HepG2 (cell line): ENCODE data around the gene NEIL1. TPM values are rescaled to one million over a fixed set of nuclear protein-coding genes. Genes with fewer than 3 reads are reported as not detected.

Source experiments
- CHCHD3 ChIP-seq: sonication (generic); formaldehyde crosslinking; IDR thresholded peaks from 2 replicates; pipeline ENCODE4 v1.8.0; 2022; ENCODE audit warnings: mild to moderate bottlenecking, missing genetic modification reagents, moderate library complexity
- GATA4 ChIP-seq: sonication (generic); IDR thresholded peaks from 2 replicates; pipeline ENCODE4 v1.6.1; 2016; ENCODE audit warnings: antibody characterized with exemption, low read depth, borderline replicate concordance
- HES4 ChIP-seq: sonication (generic); formaldehyde crosslinking; IDR thresholded peaks from 2 replicates; pipeline ENCODE4 v1.9.0; 2021; ENCODE audit warnings: mild to moderate bottlenecking, missing genetic modification reagents, borderline replicate concordance
- KAT8 ChIP-seq: IDR thresholded peaks from 2 replicates; pipeline ENCODE4 v1.6.1; 2016; ENCODE audit warnings: missing genetic modification reagents, missing compliant biosample characterization
- NFE2 ChIP-seq: sonication (generic); formaldehyde crosslinking; IDR thresholded peaks from 2 replicates; pipeline ENCODE4 v1.4.0; 2020; ENCODE audit warnings: missing genetic modification reagents
- SALL2 ChIP-seq: sonication (generic); formaldehyde crosslinking; IDR thresholded peaks from 2 replicates; pipeline ENCODE4 v1.8.1; 2023; ENCODE audit warnings: mild to moderate bottlenecking, missing genetic modification reagents, inconsistent platforms
- SRY ChIP-seq: sonication (generic); formaldehyde crosslinking; IDR thresholded peaks from 2 replicates; pipeline ENCODE4 v1.8.0; 2022; ENCODE audit warnings: mild to moderate bottlenecking, missing genetic modification reagents
- TEAD3 ChIP-seq: optimal IDR thresholded peaks from 2 replicates; pipeline ENCODE3; 2016; ENCODE audit warnings: borderline replicate concordance
- ZNF17 ChIP-seq: sonication (generic); formaldehyde crosslinking; IDR thresholded peaks from 2 replicates; pipeline ENCODE4 v1.5.0; 2020; ENCODE audit warnings: mild to moderate bottlenecking, missing genetic modification reagents
- ZNF282 ChIP-seq: fragments of 450-650 bp; IDR thresholded peaks from 2 replicates; pipeline ENCODE4 v1.6.1; 2018; ENCODE audit not compliant: partially characterized antibody
- ZNF430 ChIP-seq: sonication (generic); formaldehyde crosslinking; IDR thresholded peaks from 2 replicates; pipeline ENCODE4 v1.9.0; 2021; ENCODE audit warnings: mild to moderate bottlenecking, missing genetic modification reagents
- ZNF484 ChIP-seq: sonication (generic); formaldehyde crosslinking; IDR thresholded peaks from 2 replicates; pipeline ENCODE4 v1.5.1; 2020; ENCODE audit warnings: mild to moderate bottlenecking, low read depth, missing genetic modification reagents, borderline replicate concordance
- ZNF558 ChIP-seq: sonication (generic); formaldehyde crosslinking; IDR thresholded peaks from 2 replicates; pipeline ENCODE4 v1.9.0; 2022; ENCODE audit warnings: mild to moderate bottlenecking, missing genetic modification reagents, borderline replicate concordance
- ZNF577 ChIP-seq: sonication (generic); formaldehyde crosslinking; IDR thresholded peaks from 2 replicates; pipeline ENCODE4 v1.4.0; 2020; ENCODE audit warnings: mild to moderate bottlenecking, low read depth, missing genetic modification reagents, borderline replicate concordance
- ZNF629 ChIP-seq: sonication (generic); formaldehyde crosslinking; conservative IDR thresholded peaks from 2 replicates; pipeline ENCODE4 v1.5.0; 2020; ENCODE audit warnings: missing genetic modification reagents
- polyA plus RNA-seq, 8 experiments: library from polyadenylated mRNA; depleted of rRNA in 3 of 8; stranded (reverse) in 7 of 8; unstranded in 1 of 8; fragments of >200 nt; fragmentation: Illumina TruSeq in 4 of 8; extraction: Trizol in 4 of 8; gene quantifications; 2 replicates each; pipeline versions ENCODE4 v1.2.1 to v1.2.3, GENCODE V29; 2011 to 2016; ENCODE audit warnings: low read depth in 4 of 8, missing spikeins in 1 of 8, mixed read lengths in 1 of 8; ENCODE audit not compliant: insufficient read depth in 1 of 8
- total RNA-seq, 5 experiments: library from RNA; depleted of rRNA; stranded (reverse); fragments of >200 nt; fragmentation: Illumina TruSeq; extraction: Trizol; gene quantifications; 2 replicates each; pipeline ENCODE4 v1.2.3, GENCODE V29; 2016; ENCODE audit warnings: low read depth in 1 of 5
- TF ChIP-seq, protein P1 (sequence below): sonication (generic); formaldehyde crosslinking; IDR thresholded peaks from 2 replicates; pipeline ENCODE4 v1.8.0; 2022; ENCODE audit warnings: low read depth, missing genetic modification reagents
- TF ChIP-seq, protein P2 (sequence below): sonication (generic); formaldehyde crosslinking; IDR thresholded peaks from 2 replicates; pipeline ENCODE4 v1.8.1; 2023; ENCODE audit warnings: mild to moderate bottlenecking, moderate library complexity, missing genetic modification reagents
- TF ChIP-seq, protein P3 (sequence below): sonication (generic); formaldehyde crosslinking; IDR thresholded peaks from 2 replicates; pipeline ENCODE4 v1.5.0; 2020; ENCODE audit warnings: mild to moderate bottlenecking, missing genetic modification reagents
- TF ChIP-seq, protein P4 (sequence below): sonication (generic); formaldehyde crosslinking; IDR thresholded peaks from 2 replicates; pipeline ENCODE4 v1.5.1; 2020; ENCODE audit warnings: mild to moderate bottlenecking, missing genetic modification reagents, moderate library complexity
- TF ChIP-seq, protein P5 (sequence below): IDR thresholded peaks from 2 replicates; pipeline ENCODE4 v1.6.1; 2016; ENCODE audit warnings: missing genetic modification reagents, missing compliant biosample characterization

NEIL1 gene
- total and polyA plus RNA-seq, 2 of the 13 experiments (the other 11 are each of a cell fraction or from before 2014, with no cell fraction given): 10.4 to 15.5 TPM

DNA sequence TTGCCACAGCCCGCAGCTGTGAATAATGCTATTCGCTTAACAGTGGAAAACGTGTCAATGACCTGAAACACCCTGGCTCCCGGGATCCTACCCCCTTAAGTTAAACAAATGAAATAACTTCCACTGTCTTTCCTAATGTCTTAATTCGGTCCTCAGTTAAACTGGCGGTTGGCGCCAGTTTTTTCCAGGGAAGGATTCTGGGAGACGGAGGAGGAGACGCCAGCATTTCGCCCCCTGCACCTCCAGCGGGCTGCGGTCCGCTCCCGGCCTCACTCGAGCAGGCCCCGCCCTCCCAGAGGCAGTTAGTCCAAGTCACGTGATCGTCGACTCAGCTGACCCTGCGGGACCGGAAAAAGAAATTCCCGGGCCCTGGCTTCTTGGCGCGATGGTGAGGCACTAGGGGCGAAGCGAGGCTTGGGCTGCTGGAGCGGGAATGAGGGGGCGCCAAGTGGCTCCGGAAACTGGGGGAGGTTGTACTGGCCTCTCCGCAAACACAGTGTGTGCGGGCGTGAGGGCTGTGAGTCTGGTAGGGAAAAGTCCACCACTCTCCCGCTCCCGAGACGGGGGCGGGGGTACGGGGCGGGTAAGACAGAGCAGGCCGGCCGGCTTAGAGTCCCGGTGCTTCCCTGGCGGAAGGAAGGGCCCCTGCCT is 11.0 kb upstream of the NEIL1 start, which contains the start of gene COMMD4 (continued):
- TF ChIP-seq, protein P1, sequence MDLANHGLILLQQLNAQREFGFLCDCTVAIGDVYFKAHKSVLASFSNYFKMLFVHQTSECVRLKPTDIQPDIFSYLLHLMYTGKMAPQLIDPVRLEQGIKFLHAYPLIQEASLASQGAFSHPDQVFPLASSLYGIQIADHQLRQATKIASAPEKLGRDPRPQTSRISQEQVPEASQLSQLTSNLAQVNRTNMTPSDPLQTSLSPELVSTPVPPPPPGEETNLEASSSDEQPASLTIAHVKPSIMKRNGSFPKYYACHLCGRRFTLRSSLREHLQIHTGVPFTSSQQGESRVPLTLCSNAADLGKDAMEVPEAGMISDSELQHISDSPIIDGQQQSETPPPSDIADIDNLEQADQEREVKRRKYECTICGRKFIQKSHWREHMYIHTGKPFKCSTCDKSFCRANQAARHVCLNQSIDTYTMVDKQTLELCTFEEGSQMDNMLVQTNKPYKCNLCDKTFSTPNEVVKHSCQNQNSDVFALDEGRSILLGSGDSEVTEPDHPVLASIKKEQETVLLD (CRISPR knock-in tag): no peak; the same call in 1 of the 2 replicates
- TF ChIP-seq HES4 (CRISPR knock-in tag): no peak
- TF ChIP-seq, protein P2, sequence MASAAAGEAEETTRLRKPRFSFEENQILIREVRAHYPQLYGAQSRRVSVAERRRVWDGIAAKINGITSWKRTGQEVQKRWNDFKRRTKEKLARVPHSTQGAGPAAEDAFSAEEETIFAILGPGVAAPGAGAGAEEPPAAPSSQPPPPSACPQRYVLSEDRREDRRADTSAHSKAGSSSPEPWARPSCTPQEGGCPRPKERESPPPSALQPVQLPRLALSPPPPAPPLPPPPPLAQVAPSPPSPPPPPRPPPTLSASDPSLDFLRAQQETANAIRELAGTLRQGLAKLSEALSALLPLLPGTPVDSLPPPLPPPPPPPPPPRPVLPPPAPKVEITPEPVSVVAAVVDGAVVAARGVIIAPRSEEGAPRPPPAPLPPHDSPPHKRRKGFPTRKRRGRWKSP (CRISPR knock-in tag): peak; percentile 64; the same call in 1 of the 2 replicates
- TF ChIP-seq ZNF629: no peak
- TF ChIP-seq ZNF17 (CRISPR knock-in tag): no peak
- TF ChIP-seq, protein P3, sequence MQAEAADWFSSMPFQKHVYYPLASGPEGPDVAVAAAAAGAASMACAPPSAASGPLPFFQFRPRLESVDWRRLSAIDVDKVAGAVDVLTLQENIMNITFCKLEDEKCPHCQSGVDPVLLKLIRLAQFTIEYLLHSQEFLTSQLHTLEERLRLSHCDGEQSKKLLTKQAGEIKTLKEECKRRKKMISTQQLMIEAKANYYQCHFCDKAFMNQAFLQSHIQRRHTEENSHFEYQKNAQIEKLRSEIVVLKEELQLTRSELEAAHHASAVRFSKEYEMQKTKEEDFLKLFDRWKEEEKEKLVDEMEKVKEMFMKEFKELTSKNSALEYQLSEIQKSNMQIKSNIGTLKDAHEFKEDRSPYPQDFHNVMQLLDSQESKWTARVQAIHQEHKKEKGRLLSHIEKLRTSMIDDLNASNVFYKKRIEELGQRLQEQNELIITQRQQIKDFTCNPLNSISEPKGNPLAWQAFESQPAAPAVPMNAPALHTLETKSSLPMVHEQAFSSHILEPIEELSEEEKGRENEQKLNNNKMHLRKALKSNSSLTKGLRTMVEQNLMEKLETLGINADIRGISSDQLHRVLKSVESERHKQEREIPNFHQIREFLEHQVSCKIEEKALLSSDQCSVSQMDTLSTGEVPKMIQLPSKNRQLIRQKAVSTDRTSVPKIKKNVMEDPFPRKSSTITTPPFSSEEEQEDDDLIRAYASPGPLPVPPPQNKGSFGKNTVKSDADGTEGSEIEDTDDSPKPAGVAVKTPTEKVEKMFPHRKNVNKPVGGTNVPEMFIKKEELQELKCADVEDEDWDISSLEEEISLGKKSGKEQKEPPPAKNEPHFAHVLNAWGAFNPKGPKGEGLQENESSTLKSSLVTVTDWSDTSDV: 0 out of 2 replicates have a peak, but pooled peaks have one; percentile 51
- TF ChIP-seq NFE2 (CRISPR knock-in tag): no peak
- TF ChIP-seq GATA4: no peak
- no peak for TF ChIP-seq ZNF282
- peak; percentile 100 for TF ChIP-seq KAT8 (CRISPR knock-in tag)
- TF ChIP-seq ZNF558 (CRISPR knock-in tag): peak; percentile 42; the same call in 1 of the 2 replicates
- TF ChIP-seq SRY (CRISPR knock-in tag): peak; percentile 75
- no peak for TF ChIP-seq CHCHD3 (CRISPR knock-in tag)
- TF ChIP-seq TEAD3 (CRISPR knock-in tag): peak; percentile 65
- TF ChIP-seq, protein P4, sequence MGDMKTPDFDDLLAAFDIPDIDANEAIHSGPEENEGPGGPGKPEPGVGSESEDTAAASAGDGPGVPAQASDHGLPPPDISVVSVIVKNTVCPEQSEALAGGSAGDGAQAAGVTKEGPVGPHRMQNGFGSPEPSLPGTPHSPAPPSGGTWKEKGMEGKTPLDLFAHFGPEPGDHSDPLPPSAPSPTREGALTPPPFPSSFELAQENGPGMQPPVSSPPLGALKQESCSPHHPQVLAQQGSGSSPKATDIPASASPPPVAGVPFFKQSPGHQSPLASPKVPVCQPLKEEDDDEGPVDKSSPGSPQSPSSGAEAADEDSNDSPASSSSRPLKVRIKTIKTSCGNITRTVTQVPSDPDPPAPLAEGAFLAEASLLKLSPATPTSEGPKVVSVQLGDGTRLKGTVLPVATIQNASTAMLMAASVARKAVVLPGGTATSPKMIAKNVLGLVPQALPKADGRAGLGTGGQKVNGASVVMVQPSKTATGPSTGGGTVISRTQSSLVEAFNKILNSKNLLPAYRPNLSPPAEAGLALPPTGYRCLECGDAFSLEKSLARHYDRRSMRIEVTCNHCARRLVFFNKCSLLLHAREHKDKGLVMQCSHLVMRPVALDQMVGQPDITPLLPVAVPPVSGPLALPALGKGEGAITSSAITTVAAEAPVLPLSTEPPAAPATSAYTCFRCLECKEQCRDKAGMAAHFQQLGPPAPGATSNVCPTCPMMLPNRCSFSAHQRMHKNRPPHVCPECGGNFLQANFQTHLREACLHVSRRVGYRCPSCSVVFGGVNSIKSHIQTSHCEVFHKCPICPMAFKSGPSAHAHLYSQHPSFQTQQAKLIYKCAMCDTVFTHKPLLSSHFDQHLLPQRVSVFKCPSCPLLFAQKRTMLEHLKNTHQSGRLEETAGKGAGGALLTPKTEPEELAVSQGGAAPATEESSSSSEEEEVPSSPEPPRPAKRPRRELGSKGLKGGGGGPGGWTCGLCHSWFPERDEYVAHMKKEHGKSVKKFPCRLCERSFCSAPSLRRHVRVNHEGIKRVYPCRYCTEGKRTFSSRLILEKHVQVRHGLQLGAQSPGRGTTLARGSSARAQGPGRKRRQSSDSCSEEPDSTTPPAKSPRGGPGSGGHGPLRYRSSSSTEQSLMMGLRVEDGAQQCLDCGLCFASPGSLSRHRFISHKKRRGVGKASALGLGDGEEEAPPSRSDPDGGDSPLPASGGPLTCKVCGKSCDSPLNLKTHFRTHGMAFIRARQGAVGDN (CRISPR knock-in tag): peak; percentile 94
- 0 out of 2 replicates have a peak, but pooled peaks have one; percentile 32 for TF ChIP-seq ZNF430 (CRISPR knock-in tag)
- peak; percentile 55; the same call in 1 of the 2 replicates for TF ChIP-seq SALL2 (CRISPR knock-in tag)
- TF ChIP-seq ZNF484: no peak
- TF ChIP-seq, protein P5, sequence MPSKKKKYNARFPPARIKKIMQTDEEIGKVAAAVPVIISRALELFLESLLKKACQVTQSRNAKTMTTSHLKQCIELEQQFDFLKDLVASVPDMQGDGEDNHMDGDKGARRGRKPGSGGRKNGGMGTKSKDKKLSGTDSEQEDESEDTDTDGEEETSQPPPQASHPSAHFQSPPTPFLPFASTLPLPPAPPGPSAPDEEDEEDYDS (CRISPR knock-in tag): peak; percentile 39; the same call in 1 of the 2 replicates
- TF ChIP-seq ZNF577: no peak
